Glomerular endothelial cell (primary cell): Measurements from ENCODE around the gene SNED1. TPM values are rescaled to one million over a fixed set of nuclear protein-coding genes. Genes with fewer than 3 reads are reported as not detected.

Source experiments
- DNase-seq: peaks from one replicate; pipeline ENCODE4 v3.0.0-alpha.2; 2011; ENCODE audit warnings: low read depth, low spot score; ENCODE audit errors: extremely low read depth
- total RNA-seq: library from RNA; depleted of rRNA; stranded (reverse); fragments of >200 nt; gene quantifications from 2 replicates; pipeline ENCODE4 v1.2.3, GENCODE V29; 2015

SNED1 gene
- total RNA-seq, 1 donor from 2014 or later: 41.3 TPM

DNA sequence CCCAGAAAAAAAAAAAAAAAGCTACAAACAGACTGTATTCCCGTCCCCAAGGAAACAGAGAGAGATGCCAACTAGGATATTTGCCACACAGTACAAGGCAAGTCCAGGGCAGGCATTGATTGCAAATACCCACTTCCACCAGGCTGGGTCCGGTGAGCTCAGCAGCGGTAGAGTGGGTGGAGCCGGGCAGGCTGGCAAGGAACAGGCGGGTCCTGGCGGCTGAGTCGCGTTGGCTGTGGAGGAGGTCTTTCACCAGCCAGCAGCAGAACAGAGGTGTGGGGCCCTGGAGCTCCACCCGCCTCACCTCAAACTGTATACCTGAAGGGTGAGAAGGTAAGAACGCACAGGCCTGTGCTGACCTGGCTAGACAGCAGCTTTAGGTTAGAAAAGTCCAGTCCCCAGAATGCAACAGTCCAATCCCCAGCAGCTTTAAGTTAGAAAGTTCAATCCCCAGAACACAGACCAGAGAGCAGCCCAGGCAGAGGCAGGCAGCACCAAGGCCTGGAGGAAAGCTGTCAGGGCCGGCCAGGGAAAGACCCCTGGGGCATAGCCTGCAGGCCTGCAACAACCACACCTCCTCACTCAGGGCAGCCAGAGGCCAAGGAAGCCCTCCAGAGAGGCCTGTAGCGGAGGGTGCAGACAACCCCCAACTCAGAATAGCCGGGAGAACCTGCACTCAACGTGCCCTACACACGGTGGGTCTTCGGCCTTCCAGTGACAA lies 125.6 kb downstream of the SNED1 start:
- DNase-seq: no peak

DNA sequence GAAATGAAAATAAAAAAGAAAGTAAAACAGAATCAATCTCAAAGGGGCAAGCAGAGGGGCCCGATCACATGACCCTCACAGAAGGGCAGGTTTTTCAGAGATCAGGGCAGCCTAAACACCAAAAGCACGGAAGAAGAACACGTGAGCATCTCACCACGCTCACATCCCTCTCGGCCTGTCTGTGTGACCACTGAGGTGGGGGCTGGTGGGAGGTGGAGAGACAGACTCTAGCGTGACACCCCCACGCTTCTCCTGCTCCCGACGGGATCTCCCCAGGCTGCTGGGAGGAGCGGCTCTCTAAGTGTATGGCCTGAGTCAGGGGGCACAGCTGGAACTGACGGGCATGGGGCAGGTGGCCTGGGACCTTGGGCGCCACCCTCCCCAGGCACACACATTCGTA lies 127.2 kb downstream of the SNED1 start:
- no peak for DNase-seq

DNA sequence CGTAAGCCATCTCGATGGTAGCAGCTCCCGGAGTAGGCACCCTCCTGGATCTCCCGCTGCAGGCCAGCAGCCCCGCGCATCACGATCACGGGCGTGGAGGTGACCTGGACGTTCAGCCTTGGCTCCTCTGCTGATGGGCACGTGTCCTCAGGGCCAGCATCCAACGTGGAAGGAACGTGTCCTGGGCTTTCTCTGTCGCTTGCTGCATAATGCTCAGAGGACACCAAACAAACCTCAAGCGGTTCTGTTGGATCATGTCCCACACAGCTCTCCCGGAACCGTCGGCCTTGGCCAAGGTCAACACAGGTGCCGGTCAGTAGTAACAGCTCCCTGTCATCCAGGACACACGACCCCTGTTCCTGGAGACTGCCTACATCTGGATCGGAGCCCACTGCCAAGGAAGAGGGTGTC lies 127.8 kb downstream of the SNED1 start:
- no peak for DNase-seq

DNA sequence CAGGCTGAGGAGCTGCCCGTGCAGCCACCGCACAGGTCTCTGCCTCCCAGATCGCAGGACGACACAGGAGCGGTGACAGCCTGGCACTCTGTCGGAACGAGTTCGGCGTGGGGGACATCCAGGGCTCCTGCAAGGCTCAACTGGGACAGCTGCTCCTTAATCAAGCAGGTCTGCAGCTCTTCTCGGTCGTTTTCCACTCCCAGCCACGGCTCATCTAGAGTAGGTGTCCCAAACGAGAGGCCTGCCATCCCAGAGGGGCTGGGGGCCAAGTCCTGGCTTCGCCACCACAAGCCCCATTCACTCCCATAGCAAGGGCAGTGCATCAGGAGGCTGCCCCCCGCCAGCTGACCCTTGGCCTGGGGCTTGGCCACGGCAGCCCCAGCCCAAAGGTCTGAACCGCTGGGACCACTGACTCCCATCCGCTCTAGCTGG lies 128.4 kb downstream of the SNED1 start:
- no peak for DNase-seq

DNA sequence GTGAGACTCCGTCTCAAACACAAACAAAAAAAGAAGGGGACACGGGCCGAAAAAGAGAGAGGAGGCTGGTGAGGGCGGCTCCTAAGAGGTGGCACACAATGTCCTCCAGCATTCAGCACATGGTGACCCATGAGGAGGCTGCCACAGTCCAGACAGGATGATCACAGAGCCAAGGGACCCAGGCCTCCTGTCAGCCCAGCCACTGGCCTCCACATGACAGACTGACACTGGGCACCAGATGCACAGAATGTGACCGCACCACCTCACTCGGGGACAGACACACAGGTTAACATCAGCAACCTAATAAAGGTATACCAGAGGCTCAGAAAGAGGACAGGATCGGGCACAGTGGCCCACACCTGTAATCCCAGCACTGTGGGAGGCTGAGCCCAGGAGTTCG lies 129.8 kb downstream of the SNED1 start:
- no peak for DNase-seq

DNA sequence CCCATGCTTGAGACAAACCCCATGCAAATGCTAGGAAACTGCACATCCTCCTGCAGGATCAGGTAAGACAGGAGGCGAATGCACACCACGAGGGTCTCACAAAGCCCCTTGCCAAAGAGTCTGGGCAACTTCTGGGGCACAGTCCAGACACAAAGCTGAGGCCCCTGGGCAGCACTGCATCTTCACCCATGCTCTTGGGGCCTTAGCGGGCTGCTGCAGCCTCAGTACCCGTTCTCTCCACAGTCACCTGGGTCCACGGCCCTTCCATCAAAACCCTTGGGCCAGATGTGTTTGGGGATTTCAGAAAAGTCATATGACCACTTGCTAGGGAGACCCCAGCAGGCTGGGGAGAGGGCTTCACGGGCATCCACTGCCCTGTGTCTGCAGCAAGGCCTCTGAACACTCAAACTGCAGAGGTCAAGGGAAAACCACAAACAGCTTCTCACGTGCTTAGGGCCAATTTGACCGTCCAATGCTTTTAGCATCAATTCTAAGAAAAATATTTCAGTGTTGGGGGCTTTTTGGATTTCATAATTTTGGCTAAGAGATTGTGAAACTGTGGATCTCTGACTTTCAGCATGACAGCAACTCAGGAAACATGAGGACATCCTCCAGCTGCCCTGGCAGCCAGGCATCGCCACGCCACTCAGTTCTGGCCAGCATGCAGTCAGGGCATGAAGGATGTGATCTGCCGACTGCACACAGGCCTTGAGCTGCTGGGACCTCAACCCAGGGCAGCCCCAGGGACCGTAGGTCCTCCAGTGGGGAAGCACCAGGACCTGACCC lies 130.9 kb downstream of the SNED1 start:
- DNase-seq: no peak

DNA sequence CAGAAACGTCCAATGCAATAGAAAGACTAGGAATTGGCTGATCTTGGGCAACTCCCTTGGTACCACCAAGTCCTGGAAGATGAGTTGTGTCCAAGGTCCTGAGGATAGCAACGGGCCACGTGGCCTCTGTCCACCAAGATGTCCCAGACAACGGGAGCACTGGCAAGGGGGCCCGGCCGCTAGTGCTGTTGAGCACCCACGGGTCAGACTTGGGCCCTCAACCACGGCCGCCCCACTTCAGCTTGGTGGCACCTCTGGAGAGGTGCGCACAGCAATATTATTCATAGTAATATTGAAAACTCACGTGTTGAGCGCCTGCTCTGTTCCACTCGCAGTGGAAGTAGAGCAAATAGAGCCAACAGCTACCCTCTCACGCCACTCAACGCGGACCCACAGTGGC lies 131.9 kb downstream of the SNED1 start:
- no peak for DNase-seq

DNA sequence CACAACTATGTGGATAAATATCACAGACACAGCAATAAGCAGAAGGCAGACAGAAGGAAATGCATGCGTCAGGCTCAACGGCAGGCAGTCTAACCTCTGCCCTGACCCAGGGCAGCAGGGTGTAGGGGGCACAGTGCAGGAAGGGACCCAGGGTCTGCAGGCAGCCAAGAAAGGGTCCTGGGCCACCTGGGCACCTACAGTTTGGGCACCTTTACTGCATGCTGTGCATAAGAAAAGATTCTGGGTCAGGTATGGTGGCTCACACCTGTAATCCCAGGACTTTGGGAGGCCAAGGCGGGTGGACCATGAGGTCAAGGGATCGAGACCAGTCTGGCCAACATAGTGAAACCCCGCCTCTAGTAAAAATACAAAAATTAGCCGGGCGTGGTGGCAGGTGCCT lies 133.1 kb downstream of the SNED1 start:
- no peak for DNase-seq

DNA sequence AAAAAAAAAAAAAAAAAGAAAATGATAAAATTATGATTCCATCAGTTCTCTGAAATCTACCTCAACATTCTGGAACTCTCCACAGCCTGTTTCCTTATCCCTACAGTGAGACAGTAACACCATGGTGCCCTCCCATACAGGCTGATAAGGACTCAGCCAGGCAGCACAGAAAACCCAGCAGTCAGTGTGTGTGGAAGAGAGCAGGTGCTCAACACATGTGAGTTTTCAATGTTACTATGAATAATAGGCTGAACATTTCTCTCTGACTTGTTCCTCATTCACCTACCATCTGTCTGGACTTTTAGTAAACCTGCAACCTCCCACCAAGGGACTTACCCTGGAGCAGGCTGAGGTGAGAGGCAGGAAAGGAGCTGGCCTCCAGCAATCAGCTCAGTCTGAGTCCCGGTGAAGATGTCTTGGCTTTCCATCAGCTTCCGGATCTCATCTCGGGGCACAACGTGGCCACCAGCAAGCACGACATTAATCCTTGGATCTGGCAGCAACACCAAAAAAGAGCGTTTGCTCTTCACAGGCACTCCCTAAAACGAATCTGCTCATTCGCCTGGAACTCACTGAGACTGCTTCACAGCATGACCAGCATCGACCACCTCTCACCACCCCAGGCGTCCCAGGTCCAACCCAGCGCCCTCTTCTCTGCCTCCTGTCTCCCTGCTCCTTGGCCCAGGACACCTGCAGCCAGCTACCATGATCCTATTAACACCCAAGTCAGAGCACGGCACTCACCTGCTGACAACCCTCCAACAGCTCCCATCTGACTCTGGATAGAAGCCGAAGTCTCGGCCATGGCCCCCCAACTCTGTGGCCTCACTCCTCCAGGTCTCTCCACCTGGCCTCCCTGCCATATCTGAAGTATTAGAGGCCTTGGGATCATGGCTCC lies 134.4 kb downstream of the SNED1 start:
- DNase-seq: no peak

DNA sequence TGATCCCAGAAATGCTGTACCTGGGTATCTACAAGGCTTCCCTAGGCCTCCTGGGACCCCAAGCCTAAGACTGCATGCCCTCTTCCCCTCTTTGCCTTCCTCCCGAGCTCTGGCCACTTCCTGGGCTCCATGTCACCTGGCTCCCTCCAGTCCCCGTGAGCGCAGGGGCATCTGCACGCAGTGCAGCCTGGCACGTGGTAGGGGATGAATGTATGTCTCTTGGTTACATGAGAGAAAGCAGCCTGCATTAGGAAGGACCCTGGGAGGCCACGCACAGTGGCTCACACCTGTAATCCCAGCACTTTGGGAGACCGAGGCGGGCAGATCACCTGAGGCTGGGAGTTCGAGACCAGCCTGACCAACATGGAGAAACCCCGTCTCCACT lies 135.0 kb downstream of the SNED1 start:
- no peak for DNase-seq

DNA sequence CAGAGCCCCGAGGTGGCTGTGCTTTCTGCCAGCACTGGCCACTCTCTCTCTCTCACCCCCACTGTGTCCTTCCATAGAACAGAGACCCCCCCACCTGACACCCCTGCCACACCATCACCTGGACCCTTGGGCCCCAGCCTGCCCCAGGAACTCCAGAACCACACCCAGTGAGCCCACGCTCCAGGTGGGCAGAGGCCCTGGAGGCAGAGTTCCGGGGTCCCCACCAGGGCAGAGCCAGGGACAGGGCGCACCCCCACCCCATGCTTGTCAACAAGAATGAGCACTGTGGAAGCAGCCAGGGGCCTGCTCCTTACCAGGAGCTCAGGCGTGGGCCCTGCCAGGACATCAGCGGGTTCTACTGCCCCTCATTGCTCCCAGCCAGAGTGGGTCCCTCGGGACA lies 136.3 kb downstream of the SNED1 start:
- DNase-seq: no peak

DNA sequence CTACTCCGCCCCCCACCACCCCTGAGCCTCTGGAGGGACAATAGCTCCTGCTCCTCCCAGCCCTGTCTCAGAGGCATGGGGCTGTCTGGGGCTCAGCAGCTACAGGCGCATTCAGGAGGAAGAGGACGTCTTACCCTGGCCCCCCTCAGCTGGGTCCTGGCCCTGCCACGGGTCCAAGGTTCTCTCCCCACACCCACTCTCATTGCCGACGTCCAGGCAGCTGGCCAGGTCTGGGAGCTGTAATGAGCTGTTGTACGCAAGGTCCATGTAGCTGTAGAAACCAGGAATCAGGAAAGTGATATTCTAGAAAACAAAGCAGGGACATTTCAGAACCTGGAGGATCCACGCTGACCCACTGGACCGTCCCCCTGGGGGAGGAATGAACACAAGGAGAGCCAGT lies 137.3 kb downstream of the SNED1 start:
- no peak for DNase-seq

DNA sequence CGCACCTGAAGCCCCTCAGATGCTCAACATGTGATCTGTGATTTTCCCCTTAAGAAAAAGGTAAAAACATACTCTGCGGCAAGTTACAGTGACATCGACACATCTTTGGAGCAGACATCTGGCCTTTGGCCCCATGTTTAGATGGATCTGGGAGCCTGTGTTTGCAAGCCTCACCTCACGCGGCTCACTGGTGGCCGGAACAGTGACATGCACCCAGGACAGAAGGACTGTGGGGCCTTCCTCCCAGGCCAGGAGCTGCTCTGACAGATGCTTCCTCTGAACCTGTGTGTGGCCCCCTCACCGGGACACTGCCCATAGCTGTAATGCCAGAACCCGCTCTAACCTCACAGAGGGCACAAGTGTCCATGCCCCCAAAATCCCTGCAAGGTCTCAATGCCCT lies 137.8 kb downstream of the SNED1 start:
- DNase-seq: no peak

DNA sequence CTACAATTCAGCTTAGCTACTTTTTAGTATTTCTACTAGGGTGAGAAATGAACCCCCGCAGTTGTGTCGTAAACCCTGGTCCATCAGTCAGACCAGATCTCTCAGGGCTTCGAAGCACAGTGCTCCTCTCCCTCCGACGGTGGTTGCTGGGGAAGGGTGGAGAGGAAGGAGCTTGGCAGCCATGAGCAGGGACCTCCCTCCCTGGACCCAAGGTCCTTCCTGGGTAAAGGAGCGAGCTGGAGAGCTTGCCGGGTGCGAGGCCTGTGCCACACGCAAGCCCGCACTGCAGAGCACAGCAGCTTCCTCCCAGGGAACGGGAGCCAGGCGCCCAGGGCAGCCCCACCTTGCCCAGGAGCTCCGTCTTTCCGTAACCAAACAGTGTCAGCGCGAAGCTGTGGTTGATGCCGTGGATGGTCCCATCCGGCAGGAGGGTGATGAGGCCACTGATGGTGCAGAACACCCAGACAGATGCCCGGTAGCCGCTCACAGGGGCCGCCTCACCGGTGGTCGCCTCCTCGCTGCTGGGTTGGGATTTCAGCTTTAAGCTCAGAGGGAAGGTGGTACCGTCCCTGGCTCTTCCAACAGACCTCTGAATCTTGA lies 138.3 kb downstream of the SNED1 start:
- no peak for DNase-seq

DNA sequence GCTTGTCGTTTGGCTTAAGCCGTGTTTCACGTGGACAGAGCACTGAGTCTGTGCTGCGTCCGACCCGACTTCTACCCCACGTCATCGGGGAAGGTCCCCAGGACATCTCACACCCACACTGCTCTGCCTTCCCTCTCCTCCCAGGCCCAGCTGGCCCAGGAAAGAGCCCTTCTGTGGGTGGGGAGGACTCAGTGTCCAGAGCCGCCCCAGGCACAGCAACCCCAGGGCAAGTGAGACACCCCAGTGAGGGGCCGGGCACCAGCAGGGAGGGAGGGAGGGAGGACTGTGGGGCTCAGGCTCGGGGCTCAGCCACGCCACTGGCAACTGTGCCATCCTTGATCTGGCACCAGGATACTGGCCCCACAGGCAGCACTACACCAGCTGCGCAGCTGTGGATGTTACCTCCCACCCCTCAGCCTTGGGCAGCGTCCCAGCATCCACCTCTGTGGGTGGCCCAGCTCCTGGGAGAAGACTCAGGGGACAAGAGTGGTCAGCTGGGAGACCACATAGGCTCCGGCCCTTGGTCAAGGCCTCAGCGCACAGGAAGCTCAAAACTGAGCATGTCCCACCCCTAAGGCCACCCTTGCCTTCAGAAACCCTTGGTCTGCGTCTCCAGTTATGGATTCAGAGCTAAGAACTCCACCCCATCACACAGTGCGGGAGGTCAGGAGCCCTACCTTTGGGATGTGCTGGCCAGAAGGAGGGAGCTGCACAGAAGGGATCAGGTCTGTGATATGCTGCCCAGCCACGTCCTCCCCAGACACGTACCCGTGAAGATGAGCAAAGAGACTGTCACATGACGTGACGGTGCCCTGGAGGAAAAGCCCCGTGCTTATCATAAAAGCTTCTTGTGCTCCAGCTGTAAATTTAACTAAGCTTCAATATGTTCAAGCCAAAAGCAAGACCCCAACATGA lies 139.1 kb downstream of the SNED1 start:
- DNase-seq: no peak

DNA sequence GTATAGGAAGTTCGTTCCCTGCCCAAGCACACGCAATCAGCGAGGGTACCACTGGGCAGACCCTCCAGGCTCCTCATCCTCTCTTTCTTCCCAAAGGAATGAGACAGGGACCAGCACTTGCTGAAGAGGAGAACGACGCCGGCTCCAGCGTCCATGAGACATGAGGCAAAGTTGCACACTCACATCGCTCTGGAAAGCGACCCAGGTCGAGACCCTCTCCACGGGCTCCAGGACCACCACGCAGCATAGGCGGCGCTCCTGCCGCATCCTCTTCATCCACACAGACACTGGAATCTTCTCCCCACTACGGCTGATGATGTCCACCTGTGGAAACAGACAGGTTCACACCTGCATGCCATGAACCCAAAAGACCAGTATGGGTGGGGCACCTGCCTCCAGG lies 140.1 kb downstream of the SNED1 start:
- no peak for DNase-seq

DNA sequence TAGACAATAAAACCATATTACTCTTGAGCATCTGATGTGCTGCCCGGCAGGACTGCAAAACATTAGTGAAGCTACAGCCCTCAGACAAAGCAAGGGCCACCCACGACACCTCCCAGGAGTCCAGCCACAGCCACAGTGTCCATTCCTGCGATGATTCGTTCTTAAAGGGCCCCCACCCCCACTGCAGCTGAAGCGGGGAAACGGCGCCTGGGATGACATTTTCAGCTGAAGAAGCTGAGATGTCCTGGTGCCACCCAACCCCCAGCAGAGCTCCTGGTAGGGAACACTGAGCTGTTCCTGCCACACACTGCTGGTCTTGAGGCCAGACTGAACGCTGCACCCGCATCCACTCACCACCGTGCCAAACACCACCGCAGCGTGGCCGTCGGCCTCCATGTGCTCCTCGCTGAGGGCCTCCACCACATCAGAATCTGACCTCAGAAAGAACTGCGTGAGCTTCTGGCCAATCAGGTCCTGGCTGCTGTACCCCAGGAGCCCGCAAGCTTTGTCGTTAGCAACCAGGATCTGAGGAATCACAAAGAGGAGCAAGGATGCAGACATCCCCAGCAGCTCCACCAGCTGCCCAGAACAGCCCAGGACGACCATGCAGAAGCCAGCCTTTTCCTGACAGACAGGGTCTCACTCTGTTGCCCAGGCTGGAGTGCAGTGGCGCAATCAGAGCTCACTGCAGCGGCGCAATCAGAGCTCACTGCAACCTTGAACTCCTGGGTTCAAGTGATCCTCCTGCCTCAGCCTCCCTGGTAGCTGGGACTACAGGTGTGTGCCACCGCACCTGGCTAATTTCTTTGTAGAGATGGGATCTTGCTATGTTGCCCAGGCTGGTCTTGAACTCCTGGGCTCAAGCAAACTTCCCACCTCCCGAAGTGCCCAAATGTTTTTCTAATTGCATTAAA lies 141.4 kb downstream of the SNED1 start:
- DNase-seq: no peak

DNA sequence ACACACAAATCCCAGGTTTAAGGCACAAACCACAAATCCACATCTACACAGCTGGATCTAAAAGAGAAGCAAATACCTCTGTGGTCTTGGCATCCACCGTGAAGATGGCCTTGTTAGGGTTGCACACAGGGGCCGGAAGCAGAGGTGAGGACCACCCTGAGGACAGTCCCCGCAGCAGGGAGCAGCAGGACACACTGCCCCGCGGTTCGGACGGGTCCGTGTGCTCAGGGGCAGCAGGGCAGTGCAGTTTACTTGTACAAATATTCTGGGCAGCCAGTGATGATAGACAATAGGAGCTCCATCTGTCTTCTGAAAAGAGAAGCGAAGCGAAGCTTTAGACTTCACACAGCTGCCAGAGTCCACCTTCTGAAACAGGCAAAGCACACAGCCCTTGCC lies 142.0 kb downstream of the SNED1 start:
- DNase-seq: no peak

DNA sequence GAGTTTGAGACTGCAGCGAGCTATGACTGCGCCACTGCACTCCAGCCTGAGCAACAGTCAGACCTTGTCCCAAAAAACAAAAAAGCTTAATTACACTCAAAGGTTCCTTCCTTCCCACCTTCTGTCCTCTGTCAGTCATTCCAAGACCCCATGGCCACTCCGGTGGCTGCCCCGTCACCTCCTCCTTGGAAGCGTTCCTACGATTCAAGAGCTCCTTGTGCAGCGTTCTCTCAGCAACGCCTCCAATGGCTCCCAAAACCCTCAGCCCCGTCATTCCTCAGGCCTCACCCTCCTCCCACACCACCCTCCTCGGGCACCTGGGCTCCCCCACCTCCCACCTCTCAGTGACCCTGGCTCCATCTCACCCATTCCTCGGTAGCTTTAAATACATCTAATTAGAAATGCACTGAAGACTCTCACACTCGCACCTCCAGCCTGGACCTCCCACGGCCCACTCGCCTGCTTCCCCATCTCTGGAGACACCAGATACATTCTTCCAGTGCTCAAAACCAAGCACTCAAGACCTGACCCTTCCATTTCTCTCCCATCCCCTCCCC lies 142.9 kb downstream of the SNED1 start:
- no peak for DNase-seq
